ENCODE results near the gene CD4.
"Not testable (repeated sequence)": the region's sequence is repeated elsewhere in the genome, so short reads cannot be mapped to it uniquely, and the experiment has no call there.

Gene CD4

DNA sequence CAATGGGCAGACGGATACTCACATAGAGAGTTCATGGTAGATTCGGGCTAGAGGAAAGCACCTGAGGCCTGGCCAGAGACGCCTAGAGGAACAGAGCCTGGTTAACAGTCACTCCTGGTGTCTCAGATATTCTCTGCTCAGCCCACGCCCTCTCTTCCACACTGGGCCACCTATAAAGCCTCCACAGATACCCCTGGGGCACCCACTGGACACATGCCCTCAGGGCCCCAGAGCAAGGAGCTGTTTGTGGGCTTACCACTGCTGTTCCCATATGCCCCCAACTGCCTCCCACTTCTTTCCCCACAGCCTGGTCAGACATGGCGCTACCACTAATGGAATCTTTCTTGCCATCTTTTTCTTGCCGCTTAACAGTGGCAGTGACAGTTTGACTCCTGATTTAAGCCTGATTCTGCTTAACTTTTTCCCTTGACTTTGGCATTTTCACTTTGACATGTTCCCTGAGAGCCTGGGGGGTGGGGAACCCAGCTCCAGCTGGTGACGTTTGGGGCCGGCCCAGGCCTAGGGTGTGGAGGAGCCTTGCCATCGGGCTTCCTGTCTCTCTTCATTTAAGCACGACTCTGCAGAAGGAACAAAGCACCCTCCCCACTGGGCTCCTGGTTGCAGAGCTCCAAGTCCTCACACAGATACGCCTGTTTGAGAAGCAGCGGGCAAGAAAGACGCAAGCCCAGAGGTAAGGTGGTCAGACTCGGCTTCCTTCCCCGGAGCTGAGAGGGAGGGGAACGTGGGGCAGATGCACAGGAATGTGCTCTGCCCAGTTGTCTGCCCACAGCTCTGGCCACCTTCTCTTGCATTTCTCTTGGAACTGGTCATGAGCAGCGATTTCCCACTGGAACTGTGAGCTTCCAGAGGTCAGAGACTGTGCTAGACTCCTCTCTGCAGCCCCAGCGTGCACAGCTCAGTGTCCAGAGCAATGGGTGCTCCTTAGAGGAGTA, at the start of gene CD4:
TSS of gene CD4 (plus strand) at position 557 of the 953 bp plus-strand sequence. CDS start 10,611 bp downstream, outside the sequence.
- no peak for DNase-seq (ENCODE audit: low read depth)

DNA sequence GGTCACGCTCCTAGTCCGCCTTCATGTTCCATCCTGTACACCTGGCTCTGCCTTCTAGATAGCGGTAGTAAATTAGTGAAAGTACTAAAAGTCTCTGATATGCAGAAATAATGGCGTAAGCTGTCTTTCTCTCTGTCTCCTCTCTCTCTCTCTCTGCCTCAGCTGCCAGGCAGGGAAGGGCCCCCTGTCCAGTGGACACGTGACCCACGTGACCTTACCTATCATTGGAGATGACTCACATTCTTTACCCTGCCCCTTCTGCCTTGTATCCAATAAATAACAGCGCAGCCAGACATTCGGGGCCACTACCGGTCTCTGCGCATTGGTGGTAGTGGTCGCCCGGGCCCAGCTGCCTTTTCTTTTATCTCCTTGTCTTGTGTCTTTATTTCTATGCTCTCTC, 47.2 kb upstream of the CD4 start:
- not testable (repeated sequence) for DNase-seq (ENCODE audit: low read depth)

DNA sequence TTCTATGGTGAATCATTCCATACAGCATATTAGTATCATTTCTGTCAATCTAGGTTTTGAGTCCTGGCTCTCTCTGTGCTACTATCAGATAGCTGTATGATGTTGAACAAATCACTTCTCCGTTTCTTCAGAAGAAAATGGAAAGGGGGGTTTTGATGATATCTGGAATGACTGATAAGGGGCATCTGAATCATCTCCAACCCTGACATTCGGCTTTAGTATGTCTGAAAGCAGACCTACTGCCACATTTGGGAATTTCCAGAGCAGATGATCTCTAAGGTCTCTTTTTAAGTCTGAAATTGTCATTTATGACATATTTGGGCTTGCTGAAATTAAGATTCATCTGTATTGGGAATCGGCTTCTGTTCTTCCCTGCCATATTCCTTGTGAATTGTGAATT, 46.5 kb upstream of the CD4 start:
- DNase-seq (ENCODE audit: low read depth) = no peak

DNA sequence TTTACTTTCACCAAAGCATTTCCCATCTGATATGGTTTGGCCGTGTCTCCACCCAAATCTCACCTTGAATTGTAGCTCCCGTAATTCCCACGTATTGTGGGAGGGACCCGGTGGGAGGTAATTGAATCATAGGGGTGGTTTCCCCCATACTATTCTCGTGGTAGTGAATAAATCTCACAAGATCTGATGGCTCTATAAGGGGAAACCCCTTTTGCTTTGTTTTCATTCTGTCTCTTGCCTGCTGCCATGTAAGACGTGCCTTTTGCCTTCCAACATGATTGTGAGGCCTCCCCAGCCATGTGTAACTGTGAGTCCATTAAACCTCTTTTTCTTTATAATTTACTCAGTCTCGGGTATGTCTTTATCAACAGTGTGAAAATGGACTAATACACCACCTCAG, 46.0 kb upstream of the CD4 start:
- DNase-seq (ENCODE audit: low read depth) = not testable (repeated sequence)

DNA sequence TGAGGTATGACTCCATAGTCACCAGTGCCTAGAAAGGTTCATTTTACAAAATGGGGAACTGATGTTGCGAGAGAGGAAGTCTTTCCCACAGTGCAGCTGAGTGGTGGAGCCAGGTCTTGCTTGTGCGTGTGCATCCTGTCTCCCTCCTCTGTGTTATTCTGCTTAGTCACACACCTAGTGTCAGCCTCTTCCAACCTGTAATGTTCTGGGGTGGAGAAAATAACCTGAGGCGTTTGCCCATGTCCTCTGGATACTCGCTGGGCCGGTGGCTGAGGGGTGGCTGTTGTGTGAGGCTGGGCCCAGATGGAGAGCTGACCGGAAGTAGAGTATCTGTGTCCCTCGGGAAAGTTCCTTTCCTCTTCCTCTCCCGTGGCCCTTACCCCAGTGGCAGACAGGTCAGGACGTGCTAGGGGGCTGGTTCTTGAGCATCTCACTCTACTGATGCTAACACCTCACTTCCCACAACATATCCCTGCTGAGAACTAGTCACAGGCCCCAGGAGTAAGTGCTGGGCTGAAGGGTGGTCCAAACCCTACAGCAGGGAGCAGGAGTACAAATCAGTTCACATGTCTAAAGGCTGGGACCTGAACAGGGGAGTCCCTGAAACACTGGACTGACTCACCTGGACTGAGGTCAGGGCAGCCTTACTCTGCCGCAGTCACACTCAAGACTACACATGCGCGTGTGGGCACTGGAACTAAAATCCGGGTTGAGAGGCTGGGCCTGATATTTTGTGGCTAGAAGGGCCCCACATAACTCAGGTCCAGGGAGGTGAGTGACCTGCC, 43.4 kb upstream of the CD4 start:
- no peak for DNase-seq (ENCODE audit: low read depth)

DNA sequence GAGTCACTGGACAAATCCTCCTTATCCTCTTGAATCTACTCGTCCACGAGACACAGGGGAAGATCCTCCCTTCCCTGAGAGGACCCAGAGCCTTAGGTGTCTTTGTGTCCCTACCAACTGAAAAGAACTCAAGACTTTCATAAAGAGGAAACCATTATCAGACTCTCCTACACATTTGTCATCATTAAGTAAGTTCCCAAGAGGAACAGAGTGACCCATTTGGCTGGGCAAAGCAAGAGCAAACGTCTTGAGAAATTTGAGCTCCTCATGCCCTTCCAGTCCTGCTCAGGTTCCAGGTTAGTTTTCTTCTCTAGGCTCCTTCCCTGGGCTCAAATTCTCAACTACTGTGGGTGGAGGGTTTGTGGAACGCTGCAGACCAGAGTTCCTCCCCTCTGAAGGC, 42.1 kb upstream of the CD4 start:
- no peak for DNase-seq (ENCODE audit: low read depth)

DNA sequence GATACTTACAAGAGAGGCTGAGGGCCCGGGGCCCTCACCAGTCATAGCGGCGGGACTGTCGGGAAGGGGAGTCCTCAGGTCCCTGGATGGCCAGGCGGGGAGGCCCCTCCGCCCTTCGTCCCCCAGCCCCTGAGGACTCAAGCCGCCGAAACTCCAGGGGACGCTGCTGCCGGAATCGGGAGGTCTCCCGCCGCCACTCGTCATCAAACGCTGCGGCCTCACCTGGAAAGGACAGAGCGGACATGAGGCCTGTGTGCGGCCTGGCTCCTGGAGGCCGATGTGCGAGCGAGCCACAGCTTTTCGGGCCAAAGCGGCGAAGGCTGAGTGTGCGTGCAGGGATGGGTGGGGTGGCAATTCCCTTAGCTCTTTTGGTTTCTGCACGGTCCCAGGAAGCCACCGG, 40.6 kb upstream of the CD4 start:
- no peak for DNase-seq (ENCODE audit: low read depth)

DNA sequence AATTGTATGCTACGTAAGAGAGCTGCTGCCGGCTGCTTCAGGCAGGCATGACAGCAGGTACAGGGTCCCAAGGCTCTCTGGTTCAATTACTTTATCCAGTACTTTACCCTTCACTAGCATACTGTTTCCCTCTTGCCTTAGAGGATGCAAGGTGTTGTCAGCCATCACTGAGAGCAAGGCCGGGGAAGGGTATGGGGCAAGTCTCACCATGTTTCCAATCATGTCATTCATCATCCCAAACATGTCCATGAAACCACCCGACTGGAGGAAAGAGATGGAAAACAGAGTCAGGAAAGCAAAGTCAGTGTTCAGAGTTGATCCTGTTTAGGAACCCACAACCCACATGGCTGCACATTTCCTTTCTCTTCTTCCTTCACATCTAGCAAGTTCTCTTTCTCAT, 38.8 kb upstream of the CD4 start:
- no peak for DNase-seq (ENCODE audit: low read depth)

DNA sequence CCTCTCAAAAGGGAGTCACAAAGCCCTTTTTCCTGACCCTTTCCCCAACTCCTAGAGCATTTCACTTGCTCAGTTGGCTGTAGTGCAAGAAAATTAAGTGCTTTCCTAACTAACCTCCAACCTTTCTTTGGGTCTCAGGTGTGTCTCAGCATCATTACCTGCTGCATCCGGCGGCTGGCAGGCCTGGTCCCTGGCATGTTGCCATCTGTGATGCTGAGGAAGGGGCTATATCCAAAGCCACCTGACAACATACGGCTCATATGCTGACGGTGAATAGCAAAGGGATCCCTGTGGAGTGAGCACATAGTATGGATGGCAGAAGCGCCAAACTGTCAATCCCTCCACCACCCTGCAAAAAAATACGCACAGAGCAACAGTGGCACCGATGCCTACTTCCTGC, 37.6 kb upstream of the CD4 start:
- no peak for DNase-seq (ENCODE audit: low read depth)

DNA sequence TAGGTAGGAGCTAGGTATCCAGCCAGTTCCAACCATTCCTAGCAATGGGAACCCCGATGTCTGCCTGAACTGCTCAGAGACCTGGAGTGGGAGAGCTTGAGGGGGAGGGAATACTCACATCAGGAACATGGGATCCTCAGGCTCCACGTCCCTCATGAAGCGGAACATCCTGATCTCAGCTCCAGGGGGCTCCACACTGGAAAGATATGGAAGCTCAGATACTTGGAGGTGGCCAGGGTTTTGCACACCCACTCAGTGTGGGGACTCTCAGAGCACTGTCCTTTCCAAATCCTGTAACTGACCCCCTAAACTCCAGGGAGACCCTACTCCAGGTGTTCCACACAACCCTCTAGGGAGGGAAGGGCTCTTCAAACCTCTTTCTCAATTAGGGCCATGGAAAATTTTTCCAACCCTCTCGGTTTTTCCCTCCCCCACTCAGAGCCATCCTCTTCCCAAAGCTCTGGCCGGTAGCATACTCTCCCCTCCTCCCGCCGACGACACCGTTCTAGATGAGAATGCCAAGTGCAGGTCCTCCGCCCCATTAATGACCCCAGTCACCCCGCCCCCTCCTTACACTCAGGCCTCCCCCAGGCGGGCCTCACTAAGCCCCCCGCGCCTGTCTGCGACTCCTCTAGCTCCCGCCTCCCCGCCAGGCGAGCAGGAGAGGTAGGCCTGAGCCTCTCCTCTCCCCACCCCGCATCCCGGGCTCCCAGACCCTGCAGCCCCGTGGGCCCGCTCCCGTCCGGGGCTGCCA, 37.0 kb upstream of the CD4 start:
- no peak for DNase-seq (ENCODE audit: low read depth)

DNA sequence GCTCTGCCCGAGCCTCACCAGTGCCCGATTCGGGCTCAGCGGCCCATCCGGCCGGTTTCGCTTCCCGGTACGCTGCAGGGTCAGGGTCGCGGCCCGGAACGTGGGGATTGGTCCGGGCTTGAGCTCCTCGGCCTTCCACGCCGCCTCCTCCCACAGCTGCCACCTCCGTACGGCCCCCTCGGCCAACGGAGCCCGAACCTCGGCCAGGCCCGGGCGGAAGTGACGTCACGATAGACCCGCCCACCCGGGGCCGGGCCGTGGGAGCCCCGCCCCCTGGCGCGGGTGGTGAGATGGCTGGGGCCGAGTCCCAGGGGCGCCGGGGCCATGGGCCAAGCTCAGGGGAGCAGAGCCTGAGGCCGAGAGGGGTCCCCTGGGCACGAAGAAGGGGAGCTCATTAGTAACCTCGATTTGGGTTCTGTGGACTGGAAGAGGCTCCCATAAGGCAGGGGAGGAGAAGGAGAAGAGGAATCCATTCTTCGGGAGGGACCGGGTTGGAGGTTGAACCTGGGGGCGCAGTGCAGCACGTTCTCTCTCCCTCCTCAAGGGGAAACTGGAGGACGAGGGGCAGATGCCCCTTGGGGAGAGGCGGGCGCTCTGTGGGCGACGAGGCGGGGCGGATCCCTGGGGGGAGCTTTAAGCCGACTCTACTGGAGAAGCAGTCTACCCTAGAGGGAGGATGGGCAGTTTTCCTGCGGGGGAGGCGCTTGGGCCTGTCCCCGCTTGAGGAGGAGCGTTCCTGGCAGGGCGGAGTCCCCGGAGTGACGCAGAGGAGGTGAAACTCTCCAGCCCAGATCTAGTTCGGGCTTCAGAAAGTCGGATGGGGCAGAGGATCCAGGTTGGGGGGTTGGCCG, 36.2 kb upstream of the CD4 start, which contains the start of gene MLF2:
TSS of gene MLF2 (minus strand) at position 221 of the 851 bp plus-strand sequence. CDS start 807 bp downstream, outside the sequence.
- peak; percentile 91 for DNase-seq (ENCODE audit: low read depth)

DNA sequence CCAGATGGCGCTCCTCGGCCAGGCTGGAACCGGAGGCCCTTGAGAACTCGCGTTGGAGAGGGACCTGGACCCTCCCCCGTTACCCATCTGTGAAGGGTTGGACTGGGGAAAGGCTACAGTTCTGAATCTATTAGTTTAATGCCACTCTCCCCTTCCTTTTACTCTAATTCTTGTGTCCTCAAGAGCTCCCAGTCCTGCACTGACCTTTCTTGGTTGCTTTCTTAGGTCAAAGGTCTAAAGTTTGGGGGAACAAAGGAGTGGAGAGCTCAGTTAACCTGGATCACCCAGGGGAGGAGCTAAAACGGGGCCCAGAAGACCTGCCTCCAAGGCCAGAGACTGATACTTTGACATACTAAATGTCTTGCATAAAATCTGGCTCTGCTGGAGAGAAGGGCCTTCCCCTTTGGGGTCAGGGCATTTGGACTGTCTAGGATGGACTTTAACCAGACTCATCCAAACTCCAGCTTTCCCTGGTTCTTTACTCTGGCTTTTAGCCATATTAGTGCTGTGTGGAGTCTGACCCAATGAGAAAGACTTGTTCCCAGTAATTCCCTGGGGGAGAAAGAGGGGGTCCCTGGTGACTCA, 35.5 kb upstream of the CD4 start:
- DNase-seq (ENCODE audit: low read depth) = no peak

DNA sequence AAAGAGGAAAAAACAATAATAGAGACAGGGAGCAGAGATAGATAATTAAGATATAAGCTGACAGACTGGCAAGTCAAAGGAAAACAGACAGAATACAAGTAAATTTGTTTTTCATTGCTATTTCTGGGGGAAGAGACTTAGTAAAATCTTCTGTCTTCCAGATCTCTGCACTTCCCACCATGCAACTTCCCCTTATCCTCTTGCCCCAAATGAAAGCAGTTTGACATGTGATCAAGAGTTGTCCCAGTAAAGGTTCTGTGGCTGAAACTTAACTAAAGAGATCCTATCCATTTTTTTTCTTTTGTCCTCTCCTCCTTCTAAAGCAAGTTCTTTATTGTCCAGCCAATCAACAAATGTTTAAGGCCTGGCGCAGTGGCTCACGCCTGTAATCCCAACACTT, 34.9 kb upstream of the CD4 start:
- no peak for DNase-seq (ENCODE audit: low read depth)

DNA sequence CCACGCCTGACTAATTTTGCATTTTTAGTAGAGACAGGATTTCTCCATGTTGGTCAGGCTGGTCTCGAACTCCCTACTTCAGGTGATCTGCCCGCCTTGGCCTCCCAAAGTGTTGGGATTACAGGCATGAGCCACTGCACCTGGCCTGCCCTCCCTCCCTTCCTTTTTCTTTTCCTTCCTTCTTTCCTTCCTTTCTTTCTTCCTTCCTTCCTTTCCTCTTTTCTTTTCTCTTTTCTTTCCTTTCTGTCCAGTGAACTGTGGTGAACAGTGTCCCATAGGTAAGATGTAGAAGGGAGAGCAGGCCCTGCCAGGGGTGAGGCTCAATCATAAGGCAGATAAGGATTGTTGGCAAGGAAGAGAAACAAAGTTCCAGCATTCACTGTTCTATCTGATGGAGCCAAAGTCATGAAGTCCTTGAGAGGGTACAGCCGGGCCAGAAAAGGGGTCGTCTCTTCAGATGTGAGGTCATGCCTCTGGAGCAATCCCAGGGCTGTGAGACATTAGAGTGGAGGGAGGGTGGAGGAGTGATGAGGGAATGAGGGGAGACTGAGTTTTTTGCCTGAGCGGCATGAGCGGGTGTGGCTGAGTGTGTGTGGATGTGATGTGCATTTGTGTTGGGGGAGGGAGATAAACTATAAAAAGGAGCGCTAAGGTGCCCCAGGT, 32.2 kb upstream of the CD4 start:
- no peak for DNase-seq (ENCODE audit: low read depth)

DNA sequence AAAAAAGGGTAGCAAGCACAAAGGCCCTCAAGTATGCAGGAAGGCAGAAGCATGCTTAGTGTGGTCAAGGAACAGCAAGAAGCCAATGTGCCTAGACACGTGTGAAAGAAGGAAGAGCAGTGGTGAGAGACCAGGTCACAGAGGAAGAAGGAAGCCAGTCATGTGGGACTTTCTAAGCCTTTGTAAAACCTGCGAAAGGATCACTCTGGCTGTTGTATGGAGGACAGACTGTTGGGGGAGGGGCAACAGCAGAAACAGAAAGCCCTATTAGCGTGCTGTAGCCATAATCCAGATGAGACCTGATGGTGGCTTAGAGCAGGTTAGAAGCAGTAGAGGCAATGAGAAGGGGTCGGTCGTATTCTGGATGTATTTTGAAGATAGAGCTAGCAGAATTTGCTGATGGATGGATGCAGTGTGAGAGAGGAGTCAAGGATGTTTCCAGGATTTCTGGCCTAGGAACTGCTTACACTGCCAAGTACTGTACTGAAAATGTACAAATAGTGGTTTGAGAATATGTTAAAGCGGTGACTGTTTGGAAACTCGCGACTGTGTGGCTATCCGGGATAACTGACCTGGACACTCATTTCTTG, 30.7 kb upstream of the CD4 start:
- no peak for DNase-seq (ENCODE audit: low read depth)

DNA sequence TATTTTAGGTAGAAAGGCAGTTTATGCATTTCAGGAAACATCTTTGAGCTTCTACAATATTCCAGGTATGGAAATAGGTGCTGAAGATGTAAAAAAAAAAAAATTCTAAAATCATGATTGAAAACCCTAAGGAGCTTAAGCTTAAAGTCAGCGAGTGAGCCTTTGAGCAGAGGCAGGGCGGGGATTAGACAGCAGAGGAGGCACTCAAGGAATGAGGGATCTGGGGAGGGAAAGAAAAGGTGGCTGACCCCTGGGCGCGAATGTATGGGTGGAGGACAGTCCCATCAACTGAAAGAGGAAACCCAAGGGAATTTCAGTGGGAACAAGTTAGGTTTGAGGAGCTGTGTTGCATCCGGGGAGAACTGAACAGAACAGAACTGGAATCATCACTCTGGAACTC, 29.6 kb upstream of the CD4 start:
- DNase-seq (ENCODE audit: low read depth) = no peak

DNA sequence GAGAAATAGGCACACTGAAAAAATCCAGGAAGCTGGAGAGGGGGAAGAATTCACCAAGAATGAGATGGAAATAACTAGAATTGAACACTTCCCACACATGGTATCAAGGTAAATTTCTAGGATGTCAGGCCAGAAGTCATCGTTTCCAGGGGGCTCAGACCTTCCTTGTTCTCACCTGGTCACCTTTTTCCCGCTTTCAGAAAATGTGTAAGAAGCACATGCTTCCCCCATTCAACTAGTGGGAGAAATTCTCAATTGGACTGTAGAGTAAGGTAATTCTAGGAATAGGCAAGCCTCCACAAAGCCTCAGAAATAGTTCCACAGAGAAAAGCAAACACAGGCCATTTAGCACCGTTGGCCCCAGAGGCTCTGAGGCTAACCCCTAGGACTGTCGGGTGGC, 25.9 kb upstream of the CD4 start:
- DNase-seq (ENCODE audit: low read depth) = no peak

DNA sequence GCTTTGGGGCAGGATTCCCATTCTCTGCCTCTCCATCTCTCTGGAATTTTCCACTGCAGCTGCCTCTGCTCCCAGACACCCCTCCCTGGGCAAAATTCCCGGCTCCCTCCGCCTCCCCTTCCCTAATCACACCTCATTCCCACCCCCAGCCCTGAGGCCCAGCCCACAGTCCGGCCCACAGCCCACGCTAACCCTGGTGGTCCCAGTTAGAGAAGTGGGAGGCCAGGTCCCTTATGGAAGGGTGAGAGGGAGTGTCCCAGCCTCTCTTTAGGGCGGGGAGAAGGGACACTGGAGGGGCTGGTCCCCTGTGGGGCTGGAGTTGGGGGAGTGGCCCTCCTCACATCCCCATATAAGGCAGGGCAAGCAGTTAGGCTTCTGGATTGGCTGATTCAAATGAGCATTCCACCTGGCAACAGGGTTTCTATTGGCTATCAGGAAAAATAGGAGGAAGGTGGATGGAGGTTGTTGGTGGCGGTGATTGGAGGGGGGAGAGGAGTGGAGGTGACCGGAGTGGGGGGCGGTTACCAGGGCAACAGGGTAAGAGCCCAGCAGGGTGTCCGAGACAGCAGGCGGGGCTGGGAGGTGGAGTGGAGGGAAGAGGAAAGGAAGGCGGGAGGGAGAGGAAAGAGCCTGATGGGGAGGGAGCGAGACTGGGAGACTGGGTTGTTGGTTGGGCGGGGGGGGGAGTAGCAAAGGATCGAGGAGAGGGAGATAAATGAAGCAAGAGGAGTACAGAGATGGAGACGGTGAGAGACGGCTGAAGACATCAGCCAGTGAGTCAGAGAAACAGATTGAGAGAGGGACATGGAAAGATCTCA, 25.1 kb upstream of the CD4 start:
- no peak for DNase-seq (ENCODE audit: low read depth)

DNA sequence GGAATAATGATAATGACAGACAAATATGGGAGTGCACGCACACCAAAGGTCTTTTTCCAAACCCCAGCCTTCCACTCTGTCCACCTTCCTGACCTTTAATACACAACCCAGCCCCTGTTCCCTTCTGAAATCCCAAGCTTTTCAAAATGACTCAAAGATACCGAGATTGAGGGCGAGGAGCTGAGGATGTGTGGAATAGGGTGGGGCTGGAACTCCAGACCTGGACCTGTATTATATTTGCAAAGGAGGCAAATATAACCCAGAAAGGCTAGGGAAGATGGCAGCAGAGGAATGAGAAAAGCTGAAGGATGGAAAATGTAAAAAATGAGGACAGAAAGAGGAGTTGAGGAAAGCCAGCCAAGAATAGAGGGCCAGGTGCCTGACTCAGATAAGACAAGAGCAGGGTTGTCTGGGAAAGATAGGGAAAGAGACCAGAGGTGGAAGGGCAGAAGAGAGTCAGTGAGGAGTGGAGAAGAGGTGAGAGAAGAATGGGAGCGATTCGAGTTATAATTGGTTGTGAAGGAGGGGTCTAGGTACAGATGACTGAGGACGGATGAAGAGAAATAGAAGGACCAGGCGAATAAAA, 24.2 kb upstream of the CD4 start:
- DNase-seq (ENCODE audit: low read depth) = no peak
